Ishikawa (cell line): ENCODE results near the gene UGT2B17.

ENCODE experiments used
- CEBPB ChIP-seq: IDR thresholded peaks from 2 replicates; pipeline ENCODE4 v1.6.1; 2012
- EP300 ChIP-seq: IDR thresholded peaks from 2 replicates; pipeline ENCODE4 v1.6.1; 2012; ENCODE audit warnings: borderline replicate concordance
- YY1 ChIP-seq: IDR thresholded peaks from 2 replicates; pipeline ENCODE4 v1.6.1; 2012; ENCODE audit warnings: low read depth

DNA sequence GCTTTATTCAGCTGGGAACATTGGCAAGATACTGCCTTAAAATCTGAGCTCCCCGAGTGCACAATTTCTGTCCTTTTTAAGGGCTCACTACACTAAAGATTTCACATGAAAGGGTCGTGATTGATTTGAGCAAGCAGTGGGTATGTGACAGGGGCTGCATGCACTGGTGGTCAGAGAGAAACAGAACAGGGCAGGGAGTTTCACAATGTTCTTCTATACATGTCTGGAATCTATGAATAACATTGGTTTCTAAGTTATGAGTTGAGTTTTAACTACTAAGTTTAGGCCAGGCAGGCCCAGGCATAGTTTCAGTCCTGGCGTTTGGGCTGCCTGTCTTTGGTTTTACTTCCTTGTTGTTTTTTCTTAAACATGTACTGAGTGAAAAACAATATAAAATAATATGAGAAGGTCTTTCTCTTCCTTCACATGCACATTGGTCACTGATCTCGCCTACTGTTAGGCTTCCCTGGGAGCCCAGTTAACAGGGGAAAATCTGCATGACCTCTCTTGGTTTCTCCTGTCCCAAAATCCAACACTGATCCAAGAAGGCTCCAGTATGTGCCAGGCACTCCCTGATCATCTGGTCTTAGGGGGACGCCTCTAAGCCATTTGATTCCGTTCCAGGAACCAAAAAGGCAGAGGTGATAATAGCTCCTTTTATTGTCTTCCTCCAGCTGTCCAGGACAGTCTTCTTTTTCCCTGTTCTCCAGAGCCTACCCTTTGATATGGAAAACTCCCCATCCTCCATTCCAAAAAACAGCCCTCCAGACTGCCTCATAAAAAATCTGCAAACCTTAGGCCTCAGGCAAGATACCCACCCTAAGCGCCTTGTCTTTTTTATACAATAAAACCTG lies at the start of gene UGT2B17:
- no peak for TF ChIP-seq EP300
- TF ChIP-seq YY1, result no peak
- no peak for TF ChIP-seq CEBPB
